Stimulated activated CD4-positive, alpha-beta T cell treated with anti-CD3 and anti-CD28 coated beads, Interleukin-1b, Interleukin-23, amount 100 ng/mL, for 4 hours (primary cell): ENCODE results near the gene MTMR2.

ENCODE experiments used
- DNase-seq, 2 donors: peaks; one replicate each; pipeline ENCODE4 v3.0.0-alpha.2; 2020; ENCODE audit warnings: low read depth in 2 of 2

Gene MTMR2

DNA sequence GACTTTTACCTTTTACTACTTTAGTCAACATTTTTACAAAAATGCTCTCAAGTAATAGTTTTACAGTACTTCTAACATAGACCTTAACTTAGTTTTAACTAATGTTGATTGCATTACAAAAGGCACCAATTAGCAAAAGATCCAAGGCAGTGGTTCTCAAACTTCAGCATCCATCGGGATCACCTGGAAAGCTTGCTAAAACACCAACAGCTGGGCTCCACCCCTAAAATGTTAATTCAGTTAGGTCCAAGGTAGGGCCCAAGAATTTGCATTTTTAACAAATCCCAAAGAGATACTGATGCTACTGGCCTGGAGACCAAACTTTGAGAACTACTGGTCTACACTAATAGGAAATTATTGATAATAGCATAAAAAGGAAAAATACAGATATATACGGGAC is 5.9 kb downstream of the MTMR2 start:
- no peak for DNase-seq

- no peak for DNase-seq
Measured at GRCh38 chr11:95917193-95918036, 6.5 kb downstream of the MTMR2 start.

DNA sequence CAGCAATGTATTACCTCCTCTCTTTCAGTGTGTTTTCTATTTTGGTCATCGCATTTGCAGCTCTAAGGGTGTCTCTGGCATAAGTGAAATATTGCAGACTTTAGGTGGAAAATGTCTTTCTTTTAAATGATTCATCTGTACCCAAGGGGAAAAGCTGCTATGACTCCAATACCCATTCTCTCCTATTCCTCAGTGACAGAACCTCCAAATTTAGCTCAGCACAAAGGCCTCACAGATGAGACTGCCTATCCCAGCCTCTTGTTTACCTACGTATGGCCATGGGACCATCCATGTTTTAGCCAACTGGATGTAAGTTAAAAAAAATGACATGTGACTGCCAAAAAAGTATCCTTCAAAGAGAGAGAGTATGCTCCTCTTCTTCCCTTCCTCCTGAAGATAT is 7.9 kb downstream of the MTMR2 start:
- DNase-seq, result no peak

DNA sequence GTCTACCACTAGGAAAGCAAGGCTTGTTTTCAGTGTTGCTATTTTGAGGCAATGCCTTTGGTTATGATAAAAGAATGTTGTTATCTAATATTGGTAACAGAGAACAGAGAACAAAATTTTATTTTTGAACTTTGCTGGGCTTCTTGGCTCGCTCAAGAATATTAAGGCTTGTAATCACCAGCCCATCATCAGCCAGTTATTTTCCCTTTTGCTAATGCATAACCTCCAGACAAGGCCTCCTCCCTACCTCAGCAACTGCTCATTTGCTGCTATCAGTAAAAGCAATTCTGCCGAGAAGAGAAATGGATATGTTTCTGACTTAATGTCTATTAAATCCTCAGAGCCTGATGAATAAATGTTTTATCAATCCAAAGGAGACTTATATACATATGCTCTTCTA is 8.9 kb downstream of the MTMR2 start:
- DNase-seq, result no peak

DNA sequence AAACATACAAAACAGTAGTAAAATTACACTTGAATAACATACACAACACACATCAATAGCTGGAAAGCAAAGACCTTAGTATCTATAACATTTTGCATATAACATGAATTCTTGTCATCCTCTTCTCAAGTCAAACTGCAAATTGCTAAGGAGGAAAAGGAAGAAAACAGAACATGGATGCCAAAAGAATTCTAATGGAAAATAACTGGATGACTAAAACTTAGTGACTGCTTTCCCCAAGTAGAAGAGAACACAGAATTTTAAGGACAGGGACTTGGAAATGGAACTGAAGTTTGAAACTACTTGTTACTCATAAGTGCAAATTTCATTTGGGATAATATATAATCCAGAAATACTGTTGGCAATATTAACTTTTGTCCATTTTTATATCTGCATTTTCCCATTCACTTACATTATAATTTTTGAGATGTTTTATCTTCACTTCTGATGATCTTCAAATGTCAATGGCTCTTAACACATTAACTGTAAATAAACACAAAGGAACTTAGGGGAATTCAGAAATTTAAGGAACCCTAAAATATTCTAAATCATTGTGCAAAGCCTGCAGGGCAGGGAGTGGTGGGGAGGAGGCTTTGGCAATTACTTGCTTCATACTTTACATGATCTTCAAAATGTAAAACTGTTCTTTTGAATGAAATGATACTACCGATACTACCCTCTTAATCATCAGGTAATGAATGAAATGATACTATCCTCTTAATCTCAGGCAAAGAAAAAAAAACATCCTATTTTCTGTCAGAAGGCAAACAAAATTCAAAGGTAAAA is 9.9 kb downstream of the MTMR2 start:
- DNase-seq, result no peak

GRCh38 chr11:95912902-95913560 is 10.9 kb downstream of the MTMR2 start:
- no peak for DNase-seq

GRCh38 chr11:95911369-95911759 is 12.5 kb downstream of the MTMR2 start:
- no peak for DNase-seq

- no peak for DNase-seq
Measured at GRCh38 chr11:95910638-95911368, 13.1 kb downstream of the MTMR2 start.

DNA sequence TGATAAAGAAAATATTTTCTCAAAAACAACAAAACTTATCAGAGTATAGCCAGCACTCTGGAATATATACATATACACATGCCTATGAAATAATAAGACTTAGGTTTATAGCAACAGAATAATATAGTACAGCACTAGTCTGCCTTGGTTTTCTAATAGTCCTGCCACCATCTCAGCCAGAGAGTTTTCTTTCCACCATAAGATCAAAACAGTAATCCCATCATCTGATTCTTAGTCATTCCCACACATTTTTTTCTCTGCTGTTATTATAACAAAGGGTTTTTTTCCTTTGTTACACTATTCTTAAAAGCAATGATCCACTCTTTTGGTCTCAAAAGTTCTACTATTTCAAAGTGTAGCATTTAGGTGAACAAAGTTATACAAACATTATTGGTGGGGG is 15.1 kb downstream of the MTMR2 start:
- no peak for DNase-seq

DNA sequence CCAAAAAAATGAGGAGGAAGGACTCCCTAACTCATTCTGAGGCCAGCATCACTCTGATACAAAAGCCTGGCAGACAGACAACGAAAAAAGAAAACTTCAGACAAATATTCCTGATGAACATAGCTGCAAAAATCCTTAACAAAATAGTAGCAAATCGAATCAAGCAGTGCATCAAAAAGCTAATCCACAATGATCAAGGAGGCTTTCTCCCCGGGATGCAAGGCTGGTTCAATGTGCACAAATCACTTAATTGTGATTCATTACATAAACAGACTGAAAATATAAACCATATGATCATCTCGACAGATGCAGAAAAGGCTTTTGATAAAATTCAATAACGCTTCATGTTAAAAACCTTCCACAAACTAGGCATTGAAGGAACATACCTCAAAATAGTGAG is 16.4 kb downstream of the MTMR2 start:
- no peak for DNase-seq

DNA sequence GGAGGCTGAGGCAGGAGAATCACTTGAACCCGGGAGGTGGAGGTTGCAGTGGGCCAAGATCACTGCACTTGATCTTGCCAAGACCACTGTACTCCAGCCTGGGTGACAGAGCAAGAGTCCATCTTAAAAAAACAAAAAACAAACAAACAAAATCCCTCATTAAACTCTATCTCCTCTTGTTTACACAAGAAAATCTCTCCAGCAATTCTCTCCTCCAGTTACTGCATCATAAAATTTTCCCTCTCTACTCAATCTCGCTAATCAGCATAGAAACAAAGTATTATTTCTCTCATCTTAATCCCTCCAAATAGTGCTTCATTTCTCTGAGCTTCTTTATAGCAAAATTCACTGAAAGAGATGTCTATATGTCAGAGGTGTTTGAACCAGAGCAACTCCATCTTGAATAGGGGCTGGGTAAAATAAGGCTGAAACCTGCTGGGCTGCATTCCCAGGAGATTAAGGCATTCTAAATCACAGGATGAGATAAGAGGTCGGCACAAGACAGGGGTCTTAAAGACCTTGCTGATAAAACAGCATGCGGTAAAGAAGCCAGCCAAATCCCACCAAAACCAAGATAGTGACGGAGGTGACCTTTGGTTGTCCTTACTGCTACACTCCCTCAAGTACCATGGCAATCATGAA is 19.8 kb downstream of the MTMR2 start:
- no peak for DNase-seq

- no peak for DNase-seq
Measured at GRCh38 chr11:95898782-95899181, 25.1 kb downstream of the MTMR2 start.

- no peak for DNase-seq
Measured at GRCh38 chr11:95897731-95898130, 26.2 kb downstream of the MTMR2 start.

DNA sequence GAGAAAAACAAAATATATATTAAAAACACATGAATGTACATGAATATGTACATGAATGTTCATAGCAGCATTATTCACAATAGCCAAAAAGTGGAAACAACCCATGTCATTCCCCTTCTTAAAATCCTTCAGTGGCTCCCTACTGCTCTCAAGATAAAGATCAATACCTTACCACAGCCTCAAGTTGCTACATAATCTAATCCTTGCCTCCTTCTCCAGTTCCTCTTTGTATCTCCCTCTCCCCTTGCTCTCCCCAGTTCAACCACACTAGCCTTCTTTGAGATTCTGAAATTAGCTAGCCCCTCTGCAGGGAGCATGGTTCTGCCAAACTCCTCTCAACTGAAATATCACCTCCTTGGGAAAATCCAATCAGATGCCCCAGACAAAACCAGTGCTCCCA is 28.1 kb downstream of the MTMR2 start:
- no peak for DNase-seq

- no peak for DNase-seq
Measured at GRCh38 chr11:95892892-95893570, 30.9 kb downstream of the MTMR2 start.

- DNase-seq, result no peak
Measured at GRCh38 chr11:95892492-95892891, 31.4 kb downstream of the MTMR2 start.

DNA sequence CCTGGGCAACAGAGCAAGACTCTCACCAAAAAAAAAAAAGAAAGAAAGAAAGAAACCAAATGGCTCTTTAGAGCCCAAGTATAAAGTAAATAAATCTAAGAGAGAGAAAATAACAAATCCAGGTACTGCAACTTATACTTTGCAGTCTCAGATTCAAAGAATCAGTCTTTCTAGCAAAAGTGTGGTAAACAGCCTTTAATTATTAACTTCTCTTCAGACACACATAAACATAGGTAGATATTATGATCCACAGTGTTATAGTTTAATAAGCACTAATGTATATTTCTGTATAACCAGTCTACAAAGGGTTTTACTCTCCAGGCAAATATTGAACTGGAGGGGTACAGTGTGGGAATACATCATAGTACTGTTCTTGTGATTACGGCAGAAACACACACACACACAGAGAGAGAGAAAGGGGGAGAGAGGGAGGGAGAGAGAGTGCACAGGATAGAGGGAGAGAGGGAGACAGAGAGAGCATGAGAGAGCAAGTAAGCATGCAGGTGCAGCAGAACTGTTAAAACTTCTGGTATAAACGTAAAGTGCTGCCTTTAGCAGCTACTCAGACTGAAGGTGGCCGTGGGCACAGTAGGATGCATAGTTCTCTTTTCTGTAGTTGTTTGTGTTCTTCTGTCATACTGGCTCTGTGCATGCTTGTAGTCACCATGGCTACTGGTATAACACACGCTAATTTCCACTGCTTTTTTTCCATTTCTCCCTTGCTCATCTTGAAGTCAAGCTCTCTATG is 32.3 kb downstream of the MTMR2 start:
- no peak for DNase-seq

- no peak for DNase-seq
Measured at GRCh38 chr11:95888852-95889251, 35.1 kb downstream of the MTMR2 start.

- DNase-seq, result no peak
Measured at GRCh38 chr11:95888439-95888838, 35.5 kb downstream of the MTMR2 start.

- DNase-seq, result no peak
Measured at GRCh38 chr11:95886462-95886861, 37.4 kb downstream of the MTMR2 start.
